Measurements from ENCODE around the gene FAM9C.

FAM9C gene

GRCh38 chrX:13047759-13048158, 3.3 kb upstream of the FAM9C start:
- no peak for DNase-seq (ENCODE audit: low read depth)
- no peak overlapping the region for H3K4me3 ChIP-seq (ENCODE audit: low read length)
- TF ChIP-seq, protein P1, sequence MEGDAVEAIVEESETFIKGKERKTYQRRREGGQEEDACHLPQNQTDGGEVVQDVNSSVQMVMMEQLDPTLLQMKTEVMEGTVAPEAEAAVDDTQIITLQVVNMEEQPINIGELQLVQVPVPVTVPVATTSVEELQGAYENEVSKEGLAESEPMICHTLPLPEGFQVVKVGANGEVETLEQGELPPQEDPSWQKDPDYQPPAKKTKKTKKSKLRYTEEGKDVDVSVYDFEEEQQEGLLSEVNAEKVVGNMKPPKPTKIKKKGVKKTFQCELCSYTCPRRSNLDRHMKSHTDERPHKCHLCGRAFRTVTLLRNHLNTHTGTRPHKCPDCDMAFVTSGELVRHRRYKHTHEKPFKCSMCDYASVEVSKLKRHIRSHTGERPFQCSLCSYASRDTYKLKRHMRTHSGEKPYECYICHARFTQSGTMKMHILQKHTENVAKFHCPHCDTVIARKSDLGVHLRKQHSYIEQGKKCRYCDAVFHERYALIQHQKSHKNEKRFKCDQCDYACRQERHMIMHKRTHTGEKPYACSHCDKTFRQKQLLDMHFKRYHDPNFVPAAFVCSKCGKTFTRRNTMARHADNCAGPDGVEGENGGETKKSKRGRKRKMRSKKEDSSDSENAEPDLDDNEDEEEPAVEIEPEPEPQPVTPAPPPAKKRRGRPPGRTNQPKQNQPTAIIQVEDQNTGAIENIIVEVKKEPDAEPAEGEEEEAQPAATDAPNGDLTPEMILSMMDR (conservative IDR thresholded peaks at IDR 0.05; ENCODE audit: low read depth, low read length) = no peak

GRCh38 chrX:13046141-13046855, 1.9 kb upstream of the FAM9C start:
- DNase-seq (ENCODE audit: low read depth) = no peak
- no peak overlapping the region for H3K4me3 ChIP-seq (ENCODE audit: low read length)
- TF ChIP-seq, protein P1 (conservative IDR thresholded peaks at IDR 0.05; ENCODE audit: low read depth, low read length) = no peak

DNA sequence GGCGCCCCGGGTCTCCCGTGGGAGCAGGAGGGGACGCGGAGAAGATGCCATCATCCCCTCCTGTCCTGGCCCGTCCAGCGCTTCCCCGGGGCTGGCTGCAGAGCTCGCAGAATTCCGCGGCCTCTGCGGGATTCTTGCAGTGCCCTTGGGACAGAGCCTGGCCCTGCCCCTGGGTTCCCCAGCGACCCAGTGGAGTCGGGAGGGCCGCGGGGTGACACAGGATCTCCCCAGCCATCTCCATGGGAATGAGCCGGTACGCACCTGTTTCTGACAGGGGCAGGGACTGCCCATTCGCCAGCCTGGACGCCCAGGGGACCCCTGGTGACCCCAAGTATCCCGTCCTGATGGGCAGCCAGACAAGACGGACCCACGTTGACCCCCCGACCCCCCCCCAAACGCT, 482 bp downstream of the FAM9C start:
- DNase-seq (ENCODE audit: low read depth) = no peak
- TF ChIP-seq, protein P1 (conservative IDR thresholded peaks at IDR 0.05; ENCODE audit: low read depth, low read length) = no peak
- no peak overlapping the region for H3K4me3 ChIP-seq (ENCODE audit: low read length)

DNA sequence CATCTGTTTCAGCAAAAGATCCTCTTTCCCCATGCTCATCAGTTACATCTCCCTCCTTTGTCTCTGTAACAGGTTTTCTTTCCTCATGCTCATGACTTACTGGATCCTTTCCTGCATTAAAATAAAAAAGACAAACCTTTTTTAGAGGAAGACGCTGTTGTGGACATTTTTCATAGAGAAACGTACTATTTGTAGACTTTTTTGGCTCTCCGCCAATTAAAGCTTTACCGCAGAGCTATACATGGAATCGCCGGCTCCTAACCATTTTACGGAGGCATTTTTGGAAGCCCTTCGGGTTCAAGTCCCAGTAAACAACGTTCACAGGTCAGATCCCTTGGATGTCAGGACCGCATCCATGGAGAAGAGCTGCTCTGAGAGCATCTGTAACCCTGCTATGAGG, 1.3 kb downstream of the FAM9C start:
- TF ChIP-seq, protein P1 (conservative IDR thresholded peaks at IDR 0.05; ENCODE audit: low read depth, low read length) = no peak
- no peak for DNase-seq (ENCODE audit: low read depth)
- H3K4me3 ChIP-seq (ENCODE audit: low read length) = no peak overlapping the region

GRCh38 chrX:13036896-13037295, 7.5 kb downstream of the FAM9C start:
- H3K4me3 ChIP-seq (ENCODE audit: low read length) = no peak overlapping the region
- no peak for DNase-seq (ENCODE audit: low read depth)
- TF ChIP-seq, protein P1 (conservative IDR thresholded peaks at IDR 0.05; ENCODE audit: low read depth, low read length) = no peak

DNA sequence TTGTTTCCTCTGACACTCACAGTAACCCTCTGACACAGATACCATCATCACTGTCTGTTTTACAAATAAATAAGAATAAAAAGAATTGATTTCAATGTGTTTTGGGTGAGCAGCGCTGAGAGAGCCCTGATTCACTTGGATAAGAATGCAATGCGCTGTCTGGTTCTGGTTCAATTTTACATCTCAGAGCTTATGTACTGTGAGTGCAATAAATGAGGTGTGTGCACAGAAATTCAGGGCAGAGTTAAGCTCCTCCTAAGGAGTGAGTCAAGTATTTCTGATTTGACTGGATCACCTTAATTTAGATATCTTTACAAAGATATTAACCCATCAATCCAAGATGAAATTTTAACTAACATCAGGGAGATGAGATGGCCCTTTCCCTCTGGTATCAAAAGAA, 11.2 kb downstream of the FAM9C start:
- TF ChIP-seq, protein P1 (conservative IDR thresholded peaks at IDR 0.05; ENCODE audit: low read depth, low read length) = no peak
- no peak for DNase-seq (ENCODE audit: low read depth)
- H3K4me3 ChIP-seq (ENCODE audit: low read length) = no peak overlapping the region

Data from retinal pigment epithelial cell (primary cell).